ENCODE measurements around the gene RPL35. TPM values are rescaled to one million over a fixed set of nuclear protein-coding genes. Genes with fewer than 3 reads are reported as not detected.

The RPL35 gene
- total RNA-seq, 1 donor from 2014 or later: 2,732 TPM

DNA sequence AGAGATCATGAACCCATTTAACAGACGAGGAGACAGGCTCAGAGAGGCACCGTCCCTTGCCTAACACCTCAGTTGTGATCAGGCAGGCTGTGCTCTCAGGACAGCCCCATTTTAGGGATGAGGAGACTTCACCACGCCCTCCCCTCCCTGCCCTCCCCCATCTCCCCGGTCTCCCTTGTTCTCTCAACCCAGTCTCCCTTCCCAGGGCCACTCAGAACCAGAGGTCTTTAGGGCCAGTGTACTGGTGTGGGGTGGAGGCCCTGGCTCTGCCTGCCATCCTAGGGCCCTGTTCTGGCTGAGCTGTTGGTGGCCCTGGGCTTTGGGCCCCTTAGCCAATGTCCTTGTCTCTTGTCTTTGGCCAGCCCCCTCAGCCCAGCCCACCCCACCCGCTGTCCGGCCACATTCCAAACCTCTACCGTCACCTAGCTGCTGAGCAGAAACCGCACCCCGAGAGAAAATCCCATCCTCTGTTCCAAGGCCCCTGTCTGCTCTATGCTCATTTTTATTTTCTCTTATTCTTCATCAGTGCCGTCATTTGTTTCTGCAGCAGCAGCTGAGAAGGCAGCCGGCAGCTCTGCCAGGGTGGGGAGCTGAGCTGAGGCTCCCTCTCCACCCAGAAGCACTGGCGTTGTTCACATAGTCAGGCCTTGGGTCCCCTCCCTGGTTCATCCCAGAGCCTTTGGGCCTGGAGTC is 50.9 kb downstream of the RPL35 start:
- peaks cover 0 to 4% (median 3%) of the 10 kb centered on the region in 3 donors for H3K4me1 ChIP-seq (ENCODE audit: control insufficient read depth in 3 of 3, insufficient read depth in 3 of 3, low read length in 3 of 3)

GRCh38 chr9:124809741-124810500 is 51.8 kb downstream of the RPL35 start:
- H3K27me3 ChIP-seq (ENCODE audit: control insufficient read depth in 3 of 3, insufficient read depth in 3 of 3, low read length in 3 of 3): no peaks in the 10 kb centered on the region
- H3K9me3 ChIP-seq (ENCODE audit: control insufficient read depth in 3 of 3, low read length in 3 of 3): no peaks in the 10 kb centered on the region
- no peak overlapping the region for H3K4me3 ChIP-seq (ENCODE audit: low read length in 3 of 3)
- H3K36me3 ChIP-seq (ENCODE audit: control insufficient read depth in 3 of 3, insufficient read depth in 3 of 3, low read length in 3 of 3): no peaks in the 10 kb centered on the region
- peaks cover 4 to 6% (median 4%) of the 10 kb centered on the region in 3 donors for H3K4me1 ChIP-seq (ENCODE audit: control insufficient read depth in 3 of 3, insufficient read depth in 3 of 3, low read length in 3 of 3)
- H3K27ac ChIP-seq (ENCODE audit: low read depth, low read length): no peak overlapping the region
- no peak overlapping the region for H3K9ac ChIP-seq (ENCODE audit: low read depth in 1 of 3, low read length in 3 of 3)

More for the DNA sequence above, 50.9 kb downstream of the RPL35 start:
- Histone ChIP-seq H3K27ac (ENCODE audit: low read depth, low read length) (no peak overlapping the region), H3K27me3 (ENCODE audit: control insufficient read depth in 3 of 3, insufficient read depth in 3 of 3, low read length in 3 of 3) (no peaks in the 10 kb centered on the region), H3K4me3 (ENCODE audit: low read length in 3 of 3) (no peak overlapping the region), H3K36me3 (ENCODE audit: control insufficient read depth in 3 of 3, insufficient read depth in 3 of 3, low read length in 3 of 3) (no peaks in the 10 kb centered on the region), H3K9ac (ENCODE audit: low read depth in 1 of 3, low read length in 3 of 3) (peak overlapping the region in 1 of 3 donors; percentile 60), H3K9me3 (ENCODE audit: control insufficient read depth in 3 of 3, low read length in 3 of 3) (no peaks in the 10 kb centered on the region)

GRCh38 chr9:124809211-124809610 is 52.5 kb downstream of the RPL35 start:
- no peak overlapping the region for H3K4me3 ChIP-seq (ENCODE audit: low read length in 3 of 3)
- no peak overlapping the region for H3K9ac ChIP-seq (ENCODE audit: low read depth in 1 of 3, low read length in 3 of 3)
- H3K36me3 ChIP-seq (ENCODE audit: control insufficient read depth in 3 of 3, insufficient read depth in 3 of 3, low read length in 3 of 3): no peaks in the 10 kb centered on the region
- H3K9me3 ChIP-seq (ENCODE audit: control insufficient read depth in 3 of 3, low read length in 3 of 3): no peaks in the 10 kb centered on the region
- H3K4me1 ChIP-seq (ENCODE audit: control insufficient read depth in 3 of 3, insufficient read depth in 3 of 3, low read length in 3 of 3): peaks cover 4 to 6% (median 4%) of the 10 kb centered on the region in 3 donors
- H3K27me3 ChIP-seq (ENCODE audit: control insufficient read depth in 3 of 3, insufficient read depth in 3 of 3, low read length in 3 of 3): no peaks in the 10 kb centered on the region
- no peak overlapping the region for H3K27ac ChIP-seq (ENCODE audit: low read depth, low read length)

- no peaks in the 10 kb centered on the region for H3K9me3 ChIP-seq (ENCODE audit: control insufficient read depth in 3 of 3, low read length in 3 of 3)
- H3K36me3 ChIP-seq (ENCODE audit: control insufficient read depth in 3 of 3, insufficient read depth in 3 of 3, low read length in 3 of 3): no peaks in the 10 kb centered on the region
- H3K27me3 ChIP-seq (ENCODE audit: control insufficient read depth in 3 of 3, insufficient read depth in 3 of 3, low read length in 3 of 3): no peaks in the 10 kb centered on the region
- no peak overlapping the region for H3K4me3 ChIP-seq (ENCODE audit: low read length in 3 of 3)
- no peak overlapping the region for H3K27ac ChIP-seq (ENCODE audit: low read depth, low read length)
- peaks cover 4 to 6% (median 4%) of the 10 kb centered on the region in 3 donors for H3K4me1 ChIP-seq (ENCODE audit: control insufficient read depth in 3 of 3, insufficient read depth in 3 of 3, low read length in 3 of 3)
- H3K9ac ChIP-seq (ENCODE audit: low read depth in 1 of 3, low read length in 3 of 3): no peak overlapping the region
Observed at GRCh38 chr9:124808246-124808956, 53.4 kb downstream of the RPL35 start.

Small RNAs within 50 kb of the gene (small RNA-seq; reads per million reads assigned to genes)
- gene RNU4-82P: not detected

Other genes starting within 250 kb of the RPL35 start
- gene NR6A1, start 90.6 kb downstream of the RPL35 start, total RNA-seq: 0.52 TPM
- gene OLFML2A, start 84.8 kb downstream of the RPL35 start, total RNA-seq: 65.8 TPM
- gene WDR38, start 8.5 kb downstream of the RPL35 start, total RNA-seq: not detected
- gene ARPC5L, start 173 bp upstream of the RPL35 start, total RNA-seq: 7.3 TPM
- 11.0 TPM for gene GOLGA1, start 79.1 kb upstream of the RPL35 start, total RNA-seq